Uterus (tissue), 2 donors: ENCODE measurements around the gene MMEL1.

ENCODE experiments used
- CTCF ChIP-seq, 4 experiments: fragments of 200-600 bp in 2 of 4; fragments of 450-650 bp in 2 of 4; sonication (generic) in 2 of 4; IDR thresholded peaks; one replicate each; pipeline ENCODE4 v1.5.1; 2016 to 2019; ENCODE audit warnings: antibody characterized with exemption in 4 of 4, mild to moderate bottlenecking in 2 of 4, moderate library complexity in 1 of 4
- POLR2A ChIP-seq, 2 donors: fragments of 450-650 bp; IDR thresholded peaks; one replicate each; pipeline ENCODE4 v1.6.1; 2016; ENCODE audit warnings: antibody characterized with exemption in 2 of 2, mild to moderate bottlenecking in 1 of 2, moderate library complexity in 1 of 2

GRCh38 chr1:2650967-2651645 is 18.3 kb upstream of the MMEL1 start:
- TF ChIP-seq POLR2A (IDR thresholded peaks at IDR 0.05) (no peak), CTCF (IDR thresholded peaks at IDR 0.05) (no peak)
